Right ventricle myocardium superior (tissue), 1 donor: ENCODE results near the gene CCNL1. TPM values are rescaled to one million over a fixed set of nuclear protein-coding genes. Genes with fewer than 3 reads are reported as not detected.
"Not testable (repeated sequence)": the region's sequence is repeated elsewhere in the genome, so short reads cannot be mapped to it uniquely, and the experiment has no call there.

Source experiments
- ATAC-seq: fragments of 200-7000 bp; cut with Tn5 transposase; one replicate; pipeline ENCODE4 v1.9.1; 2020; ENCODE audit warnings: mild to moderate bottlenecking; ENCODE audit not compliant: poor library complexity
- DNase-seq: peaks from one replicate; pipeline ENCODE4 v3.0.0-alpha.2; 2020
- intact Hi-C: fragments of 100-400 bp; cut with DNase I; formaldehyde crosslinking; loops from one replicate; pipeline ENCODE4 v1.11.2; 2022
- total RNA-seq: library from RNA; stranded (reverse); fragmentation: NEBNext Ultra II Directional; extraction: Animal tissue kit (Norgen Biotek cat#: 25700); gene quantifications from one replicate; pipeline ENCODE4 v1.2.1, GENCODE V29; 2021
- donor health status: DM: no; HTN: yes; CAD: no; lungs with severe emphysema.

CCNL1 gene
- total RNA-seq, 1 donor from 2014 or later: 20.2 TPM

DNA sequence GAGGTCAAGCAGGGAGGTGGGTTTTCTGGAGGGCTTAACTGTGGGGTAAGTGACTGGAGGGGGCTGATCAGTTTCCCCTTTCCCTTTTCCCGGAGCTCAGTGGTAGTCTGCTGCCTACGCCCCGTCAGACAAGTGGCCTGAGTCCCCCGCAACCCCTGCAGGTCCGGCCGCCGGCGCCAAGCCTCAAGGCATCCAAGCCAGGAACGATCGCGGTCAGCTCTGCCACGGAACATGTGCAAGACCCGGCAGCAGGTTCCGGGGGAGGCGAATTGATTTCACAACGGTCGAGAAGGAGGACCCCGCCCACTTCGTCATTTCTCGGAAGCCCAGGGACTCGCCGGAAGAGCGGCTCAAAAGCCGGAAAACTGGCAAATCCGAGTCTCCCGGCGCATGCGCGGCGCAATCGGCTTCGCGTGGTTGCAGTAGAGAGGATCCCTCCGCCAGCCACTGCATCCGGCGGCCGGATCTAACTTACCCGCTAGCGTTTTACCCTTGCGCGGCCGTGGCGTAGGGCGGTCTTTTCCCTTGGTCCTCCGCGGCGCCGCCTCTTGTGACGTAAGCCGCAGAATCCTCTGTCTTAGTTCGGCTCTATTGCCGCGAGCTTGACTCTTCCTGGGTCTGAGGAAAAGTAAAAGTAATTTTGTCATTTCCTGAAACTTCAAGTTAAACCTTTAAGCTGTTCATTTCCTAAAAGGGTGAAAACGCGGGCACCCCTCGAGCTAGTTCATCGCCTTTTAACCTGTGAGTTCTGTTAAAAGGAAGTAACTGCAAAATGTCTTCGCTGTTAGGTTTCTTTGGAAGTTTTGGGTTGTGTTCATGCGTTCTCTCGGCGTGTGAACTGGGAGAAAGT lies 14.9 kb upstream of the CCNL1 start:
- DNase-seq (peak; percentile 99), ATAC-seq (peak; percentile 98)
- intact Hi-C loops: loop anchor here (1.0 kb wide), 1 partner anchor 15 kb away; the partner anchor contains the start of gene CCNL1

DNA sequence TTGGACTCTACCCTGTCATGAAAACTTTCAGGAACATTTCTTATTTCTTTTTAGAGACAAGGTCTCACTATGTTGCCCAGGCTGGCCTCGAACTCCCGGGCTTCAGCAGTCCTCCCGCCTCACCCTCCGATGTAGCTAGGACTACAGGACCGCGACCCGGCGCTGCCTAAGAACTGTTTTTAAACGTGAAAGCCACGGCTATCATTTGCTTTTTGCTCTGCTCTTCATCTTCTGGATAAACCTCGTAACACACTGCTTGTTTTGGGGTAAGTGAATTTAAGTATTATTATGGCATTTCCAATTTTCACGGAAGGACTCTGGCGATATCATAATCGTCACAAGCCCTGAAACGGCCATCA lies 14.3 kb upstream of the CCNL1 start:
- intact Hi-C loops: no loop called here
- peak; percentile 18 for ATAC-seq
- DNase-seq: peak; percentile 59

DNA sequence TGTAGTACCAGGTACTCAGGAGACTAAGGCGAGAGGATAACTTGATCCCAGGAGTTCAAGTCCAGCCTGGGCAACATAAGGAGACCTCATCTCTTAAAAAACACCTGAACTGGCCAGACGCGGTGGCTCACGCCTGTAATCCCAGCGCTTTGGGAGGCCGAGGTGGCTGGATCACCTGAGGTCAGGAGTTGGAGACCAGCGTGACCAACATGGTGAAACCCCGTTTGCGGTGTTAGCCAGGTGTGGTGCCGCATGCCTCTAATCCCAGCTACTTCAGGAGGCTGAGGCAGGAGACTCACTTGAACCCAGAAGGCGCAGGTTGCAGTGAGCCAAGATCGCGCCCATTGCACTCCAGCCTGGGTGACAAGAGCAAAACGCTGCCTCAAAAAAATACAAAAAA lies 13.4 kb upstream of the CCNL1 start:
- intact Hi-C loops, DNase-seq, ATAC-seq: not testable (repeated sequence)

DNA sequence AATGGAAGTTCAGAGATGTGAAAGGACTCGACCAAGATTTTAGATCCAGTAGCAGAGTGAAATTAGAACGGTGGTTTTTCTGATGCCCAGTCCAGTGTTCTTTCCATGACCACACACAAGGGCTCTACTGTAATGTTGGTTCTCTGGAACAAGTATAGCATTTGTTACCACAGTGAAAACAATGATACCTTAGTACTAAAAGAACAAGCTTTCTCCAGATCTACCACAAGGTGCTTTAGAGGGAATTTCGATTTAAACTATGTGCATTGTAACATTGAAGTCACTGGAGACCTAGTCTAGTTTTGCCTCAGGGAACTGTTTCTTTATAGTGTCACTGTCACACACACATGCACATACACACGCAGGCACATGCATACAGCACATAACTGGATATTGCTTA lies 12.8 kb upstream of the CCNL1 start:
- intact Hi-C loops: no loop called here
- no peak for DNase-seq
- ATAC-seq: no peak

DNA sequence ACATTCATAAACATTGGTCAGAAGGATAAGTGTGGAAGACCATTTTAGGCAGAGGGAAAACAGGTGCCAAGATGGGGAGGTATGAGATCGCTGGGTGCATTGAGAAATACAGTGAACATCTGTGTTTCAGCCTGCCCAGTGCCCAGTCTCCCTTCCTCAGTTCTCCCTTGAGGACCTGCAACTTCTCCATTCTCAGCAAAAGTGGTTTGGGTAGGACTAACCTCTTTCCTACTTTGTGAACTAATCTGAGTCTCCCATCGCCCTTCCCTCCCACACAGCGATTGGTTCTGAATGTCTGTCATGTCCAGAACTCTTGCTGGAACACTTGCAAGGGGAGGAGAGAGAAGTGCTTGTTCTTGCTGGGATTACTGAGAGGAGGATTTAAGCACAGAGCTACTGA lies 10.9 kb upstream of the CCNL1 start:
- ATAC-seq (no peak), DNase-seq (no peak)
- intact Hi-C loops: no loop called here

DNA sequence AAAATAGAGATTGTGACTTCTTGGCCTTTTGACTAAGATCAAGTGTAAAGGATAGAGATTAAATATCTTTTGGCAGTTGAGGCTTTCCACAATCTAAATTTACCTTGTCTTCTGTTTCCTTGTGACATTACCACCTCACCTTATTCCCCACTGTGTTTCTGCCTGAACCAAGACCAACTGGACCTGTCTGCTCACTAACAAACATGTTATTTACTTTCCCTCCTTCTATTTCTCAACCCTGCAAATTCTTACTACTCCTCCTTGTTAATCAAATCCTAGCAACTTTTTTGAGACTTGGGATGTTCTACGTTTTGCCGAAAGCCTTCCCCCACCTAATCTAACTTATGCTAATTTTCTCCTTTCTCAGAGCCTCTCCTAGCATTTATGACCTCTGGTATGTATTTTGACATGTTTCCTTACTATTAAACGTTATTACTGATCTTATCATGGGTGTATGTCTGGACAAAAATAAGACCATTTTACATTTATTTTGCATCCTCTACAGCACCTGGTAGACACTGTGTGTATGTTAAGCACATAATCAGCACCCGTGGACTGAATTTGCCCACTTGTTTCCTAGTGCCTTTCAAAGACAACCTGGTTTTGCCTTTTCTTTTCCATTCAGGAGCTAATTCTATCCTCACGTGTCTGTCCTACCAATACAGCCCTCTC lies 7.6 kb upstream of the CCNL1 start:
- intact Hi-C loops: no loop called here
- no peak for ATAC-seq
- no peak for DNase-seq

DNA sequence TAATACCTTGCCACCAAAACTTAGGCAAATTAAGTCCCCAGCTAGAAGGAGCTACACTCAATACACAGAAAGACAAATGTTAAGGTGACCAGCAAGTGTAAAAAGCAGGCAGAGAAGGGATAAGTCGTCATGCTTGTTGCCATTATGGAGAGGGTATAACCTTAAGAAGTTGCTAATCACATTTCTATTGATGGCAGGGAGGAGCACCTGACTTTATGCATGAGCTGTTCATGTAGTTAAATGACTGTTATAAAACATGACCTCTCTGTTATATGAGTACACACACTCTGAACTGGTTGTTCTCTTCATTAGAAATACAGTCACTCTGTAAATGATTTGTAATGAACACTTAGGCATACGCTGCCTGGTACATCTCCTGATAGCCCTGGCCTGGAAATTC lies 6.6 kb upstream of the CCNL1 start:
- intact Hi-C loops: no loop called here
- DNase-seq (no peak), ATAC-seq (no peak)

DNA sequence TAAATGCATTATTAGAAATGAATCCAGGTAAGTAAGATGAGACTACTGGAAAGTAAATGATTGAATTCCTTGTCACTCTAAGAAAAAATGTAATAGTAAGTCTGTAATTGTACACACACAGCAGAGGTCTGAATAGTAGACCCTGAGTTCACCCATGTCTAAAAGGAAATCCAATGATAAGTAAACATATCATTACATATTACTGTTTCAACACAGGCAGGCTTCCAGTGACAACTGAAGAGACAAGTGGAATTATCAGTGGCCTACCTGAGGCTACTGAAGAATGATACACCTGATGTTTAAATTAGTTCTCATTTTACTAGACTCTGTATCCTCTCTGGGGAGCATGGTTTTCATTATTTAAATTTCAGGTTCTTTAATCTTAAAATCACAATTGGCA lies 6.2 kb upstream of the CCNL1 start:
- DNase-seq (no peak), ATAC-seq (no peak)
- intact Hi-C loops: no loop called here

DNA sequence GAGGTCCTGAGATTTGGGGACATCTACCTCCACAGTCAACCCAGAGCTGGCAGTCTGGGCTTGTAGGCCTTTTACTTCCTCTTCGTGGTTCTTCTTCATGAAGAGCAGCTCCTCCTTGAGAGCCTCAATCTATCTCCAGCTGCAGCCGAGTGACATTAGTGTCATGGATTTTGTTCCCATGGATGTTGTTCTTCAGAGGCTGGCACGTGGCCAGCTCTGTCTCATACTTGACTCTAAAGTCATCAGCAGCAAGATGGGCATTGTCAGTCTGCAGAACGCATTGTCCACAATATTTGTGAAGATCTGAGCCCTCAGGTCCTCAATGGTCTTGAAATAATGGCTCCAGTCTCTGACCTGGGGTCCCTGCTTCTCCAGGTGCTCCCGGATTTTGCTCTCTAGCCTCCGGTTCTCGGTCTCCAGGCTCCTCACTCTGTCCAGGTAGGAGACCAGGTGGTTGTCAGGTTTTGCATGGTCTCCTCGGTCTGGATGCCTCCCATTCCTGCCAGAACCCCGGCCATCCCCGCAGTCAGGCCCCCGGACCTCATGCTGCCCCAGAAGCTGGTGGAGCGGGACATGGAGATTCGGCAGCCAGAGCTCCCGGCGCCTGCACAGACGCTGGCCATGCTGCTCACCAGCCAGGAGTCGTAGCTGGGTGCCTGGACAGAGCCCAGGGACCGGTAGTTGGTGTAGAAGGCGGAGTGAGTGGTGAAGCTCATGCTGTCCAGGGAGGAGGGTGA lies 3.4 kb upstream of the CCNL1 start:
- ATAC-seq: no peak
- intact Hi-C loops: no loop called here
- DNase-seq: no peak

DNA sequence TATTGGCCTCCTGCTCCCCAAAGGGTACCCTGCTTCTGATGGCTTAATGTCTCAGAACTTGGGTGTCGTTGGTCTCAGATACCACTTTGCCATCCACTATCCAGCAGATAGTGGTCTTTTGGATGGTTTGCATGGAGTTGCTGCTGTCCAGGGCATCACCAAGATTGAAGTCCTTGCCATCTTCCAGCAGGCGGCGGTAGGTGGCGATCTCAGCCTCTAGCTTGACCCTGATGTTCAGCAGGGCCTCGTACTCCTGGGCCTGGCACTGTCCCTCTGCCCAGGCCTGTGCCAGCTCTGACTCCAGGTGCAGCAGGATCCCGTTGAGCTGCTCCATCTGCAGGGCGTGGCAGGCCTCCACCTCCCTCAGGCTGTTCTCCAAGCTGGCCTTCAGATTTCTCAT lies 2.7 kb upstream of the CCNL1 start:
- DNase-seq: peak; percentile 45
- ATAC-seq, intact Hi-C loops: not testable (repeated sequence)

DNA sequence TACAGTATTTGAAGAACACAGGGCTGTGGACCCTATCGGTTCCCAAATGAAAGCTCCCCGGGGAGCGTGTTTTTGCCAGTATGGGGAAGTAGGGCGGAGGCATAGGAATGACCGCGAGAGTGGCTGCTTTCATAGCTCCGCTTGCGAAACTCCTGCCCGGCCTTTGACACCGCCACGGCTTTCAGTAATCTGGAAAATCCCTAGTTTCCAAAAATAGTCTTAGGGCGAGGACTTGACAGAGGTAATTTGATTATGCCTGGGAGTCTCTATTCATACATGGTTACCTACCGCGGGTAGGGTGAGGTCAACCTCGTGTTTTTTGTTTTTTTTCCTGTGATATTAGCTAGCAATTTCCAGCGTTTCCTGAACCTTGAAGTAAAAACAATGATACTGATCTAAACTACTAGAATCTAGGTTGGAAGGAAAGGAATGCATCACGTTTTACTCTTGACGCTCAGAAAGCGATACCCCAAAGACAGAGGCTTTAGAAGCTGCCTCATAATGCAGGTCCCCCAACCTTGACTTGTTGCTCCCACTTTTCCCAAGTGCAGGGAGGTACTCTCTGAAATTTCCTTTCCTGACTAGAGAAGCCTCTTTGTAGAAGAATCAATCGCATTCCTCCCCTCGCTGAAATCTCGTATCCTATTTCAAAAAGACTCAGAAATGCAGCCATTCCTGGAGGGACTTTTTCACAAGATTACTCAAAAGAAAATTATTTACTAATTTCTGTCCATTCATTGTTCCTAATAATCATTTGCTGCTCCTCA lies 894 bp upstream of the CCNL1 start:
- intact Hi-C loops: loop anchor here (1.0 kb wide), 1 partner anchor 14 kb away; no protein-coding TSS in a partner anchor
- DNase-seq: peak; percentile 92
- ATAC-seq: peak; percentile 85

DNA sequence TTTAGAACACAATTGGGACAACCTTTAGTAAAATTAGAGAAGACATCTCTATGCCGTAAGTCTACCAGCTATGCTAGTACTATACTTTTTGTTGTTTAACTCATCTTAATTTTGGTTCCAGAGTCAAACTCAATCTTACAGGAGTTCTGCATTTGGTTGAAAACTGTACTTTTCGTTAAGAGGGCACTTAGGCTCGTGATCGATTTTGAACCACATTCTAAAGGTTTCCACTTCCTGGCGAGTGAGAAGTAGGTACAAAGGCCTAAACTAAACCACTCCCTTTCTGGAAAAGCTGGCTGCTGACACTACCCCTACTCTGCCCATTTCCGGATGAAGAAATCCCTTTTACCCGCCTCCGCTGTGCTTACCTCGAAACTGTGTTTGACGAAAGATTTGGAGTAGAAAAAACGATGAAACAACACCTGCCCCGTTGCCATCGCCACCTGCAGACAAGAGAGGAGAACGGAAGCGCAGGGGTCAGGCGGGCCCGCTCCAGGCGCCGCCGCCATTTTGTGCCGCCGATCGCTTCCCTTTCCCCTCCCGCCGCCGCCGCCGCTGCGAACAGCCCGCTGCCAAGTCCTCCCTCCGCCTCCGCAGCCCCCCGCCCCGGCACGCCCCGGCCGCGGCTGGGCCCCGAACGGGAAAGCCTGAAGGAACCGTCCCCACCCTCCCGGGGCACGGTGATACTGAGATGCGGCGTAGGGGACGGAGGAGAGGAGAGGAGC lies 748 bp downstream of the CCNL1 start:
- peak; percentile 81 for DNase-seq
- intact Hi-C loops: loop anchor here (10.0 kb wide), 1 partner anchor 334 kb away; the partner anchor contains the start of gene LEKR1
- ATAC-seq: peak; percentile 63

DNA sequence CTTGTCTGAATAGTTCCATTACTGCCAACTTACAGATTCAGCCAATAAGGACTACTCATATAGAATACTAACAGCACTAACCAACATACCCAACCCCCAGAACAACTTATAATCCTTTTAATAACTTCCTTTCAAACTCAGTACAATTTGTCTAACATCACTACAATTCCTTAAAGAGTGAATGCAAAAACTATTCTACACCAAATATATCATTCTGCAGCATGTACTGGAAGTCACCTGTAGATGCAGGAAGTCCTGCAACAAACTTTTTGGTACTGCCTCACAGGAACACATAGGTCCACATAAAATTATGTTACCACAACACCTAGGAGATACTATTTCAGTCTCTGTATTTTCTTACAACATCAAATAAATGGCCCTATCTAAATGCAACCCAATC lies 2.1 kb downstream of the CCNL1 start:
- no peak for ATAC-seq
- DNase-seq: no peak
- intact Hi-C loops: loop anchor here (10.0 kb wide), 1 partner anchor 333 kb away; the partner anchor contains the start of gene LEKR1

DNA sequence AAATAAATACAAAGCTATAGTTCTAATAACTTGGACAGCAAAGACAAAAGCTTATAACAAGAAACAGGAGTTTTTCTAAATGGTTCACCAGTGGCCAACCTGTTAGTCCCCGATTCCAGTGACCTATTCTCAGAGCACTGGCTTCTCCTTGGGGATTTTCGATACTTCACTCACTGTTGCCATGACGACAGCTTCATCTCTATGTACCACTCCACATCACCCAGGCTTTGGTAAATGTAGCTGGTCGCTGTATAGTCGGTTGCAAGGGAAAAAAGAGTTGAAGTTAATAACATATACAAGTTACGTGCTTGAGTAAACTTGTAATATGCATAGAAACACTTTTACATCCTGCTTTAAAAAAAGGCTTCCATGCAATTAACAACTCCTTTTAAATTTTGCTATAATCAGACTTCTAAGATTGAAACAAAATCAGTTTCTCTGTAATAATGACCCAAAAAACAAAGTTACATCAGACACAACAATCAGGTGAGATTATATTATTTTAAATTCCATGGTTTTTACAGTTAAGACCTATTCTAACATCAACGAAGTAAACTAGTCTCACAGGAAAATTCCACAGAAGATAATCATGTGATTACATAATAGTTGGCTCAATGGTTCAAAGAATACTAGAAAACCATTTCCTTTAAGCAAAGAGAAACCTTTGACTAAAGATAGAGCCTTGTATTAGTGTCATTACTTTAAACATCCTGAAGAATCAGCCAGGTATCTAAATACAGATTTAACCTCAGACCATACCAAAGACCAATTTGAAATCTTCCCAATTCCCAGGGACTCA lies 2.9 kb downstream of the CCNL1 start:
- intact Hi-C loops: loop anchor here (10.0 kb wide), 1 partner anchor 332 kb away; the partner anchor contains the start of gene LEKR1
- DNase-seq (no peak), ATAC-seq (no peak)

DNA sequence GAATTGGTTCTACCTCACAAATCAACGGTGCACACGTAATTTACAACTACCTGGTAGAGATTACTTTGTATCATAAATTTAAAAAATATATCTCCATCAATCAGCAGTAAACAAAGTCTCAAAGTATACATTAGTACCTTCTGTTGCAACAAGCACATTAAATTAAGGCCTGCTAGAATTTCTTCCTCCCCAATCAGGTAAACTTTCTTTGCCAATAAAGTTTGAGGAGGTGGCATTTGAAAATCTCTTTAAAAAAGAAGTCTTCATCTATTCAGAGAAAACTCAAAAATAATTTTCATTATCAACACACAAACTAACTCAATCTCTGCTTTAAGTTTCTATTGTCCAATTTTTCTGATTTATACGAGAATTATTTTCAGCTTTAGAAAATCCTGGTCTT lies 4.4 kb downstream of the CCNL1 start:
- no peak for DNase-seq
- intact Hi-C loops: loop anchor here (10.0 kb wide), 1 partner anchor 331 kb away; the partner anchor contains the start of gene LEKR1
- ATAC-seq: no peak

DNA sequence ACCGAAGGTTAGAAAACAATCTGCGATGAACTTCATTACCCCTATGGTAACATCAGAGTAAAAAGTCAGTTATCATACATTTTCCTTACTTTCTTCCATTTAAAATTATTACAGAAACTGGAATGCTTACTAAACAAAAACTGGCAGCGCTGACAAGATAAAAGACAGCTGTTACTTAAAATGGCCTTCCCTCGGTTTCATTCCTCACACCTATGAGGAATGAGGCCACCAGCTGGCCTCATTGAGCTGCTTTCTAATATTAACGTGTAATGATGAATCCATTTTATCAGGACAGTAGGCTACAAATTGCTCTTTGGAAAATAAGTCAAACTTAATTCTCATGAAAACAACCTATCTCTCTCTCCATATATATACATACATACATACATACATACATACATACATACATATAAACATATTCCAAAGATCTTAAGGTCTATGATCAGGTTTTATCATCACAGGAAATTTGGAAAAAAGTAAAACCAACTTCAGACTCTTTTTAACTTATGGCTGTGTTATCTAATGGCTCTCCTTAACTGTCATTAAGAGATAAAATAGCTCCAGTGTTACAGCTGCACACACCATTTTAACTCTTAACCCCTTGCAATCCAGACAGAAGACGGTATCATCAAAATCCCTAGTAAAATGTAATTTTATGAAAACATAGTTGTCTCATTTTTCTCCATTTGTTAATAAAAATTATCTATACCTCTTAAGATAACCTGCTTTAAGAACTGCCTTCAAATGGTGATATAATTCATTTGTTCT lies 5.2 kb downstream of the CCNL1 start:
- DNase-seq (no peak), ATAC-seq (no peak)
- intact Hi-C loops: loop anchor here (10.0 kb wide), 1 partner anchor 330 kb away; the partner anchor contains the start of gene LEKR1
